ENCODE results near the gene TBK1. TPM values are rescaled to one million over a fixed set of nuclear protein-coding genes. Genes with fewer than 3 reads are reported as not detected.

The TBK1 gene
- total RNA-seq, 2 experiments from 2014 or later = 22.7 to 29.5 TPM

GRCh38 chr12:64469455-64470142 lies 17.7 kb downstream of the TBK1 start:
- no peak for DNase-seq (ENCODE audit: low spot score)
- intact Hi-C loops (cut with micrococcal nuclease; ENCODE audit: unreplicated experiment) = no loop called here

GRCh38 chr12:64470495-64470894 lies 18.6 kb downstream of the TBK1 start:
- no peak overlapping the region for H3K4me3 ChIP-seq (ENCODE audit: low read depth, low read length, poor library complexity, severe bottlenecking)
- peaks cover 95% of the 10 kb centered on the region for H3K36me3 ChIP-seq (ENCODE audit: insufficient read depth, low read length)
- no peak for DNase-seq (ENCODE audit: low spot score)
- ChIA-PET CTCF (ENCODE audit: unreplicated experiment) (no interaction called here), POLR2A (interaction anchor here (1.0 to 2.0 kb wide), 2 partner anchors 11 to 13 kb away, joined by 4 to 8 read pairs; no protein-coding TSS in a partner anchor)
- no peak overlapping the region for H3K27ac ChIP-seq (ENCODE audit: low read depth, low read length, poor library complexity, severe bottlenecking)
- no peaks in the 10 kb centered on the region for H3K4me1 ChIP-seq (ENCODE audit: insufficient read depth, low read length, poor library complexity, severe bottlenecking)
- H4K20me1 ChIP-seq (ENCODE audit: insufficient read depth, low read length) = no peaks in the 10 kb centered on the region
- peaks cover 2% of the 10 kb centered on the region; the same call in 1 of the 2 replicates for H3K79me2 ChIP-seq (ENCODE audit: insufficient read depth, low read depth, low read length)
- no TSS peak for BruUV-seq (replicated peaks)
- H2AFZ ChIP-seq (ENCODE audit: low read length) = no peak overlapping the region
- intact Hi-C loops (cut with micrococcal nuclease; ENCODE audit: unreplicated experiment) = no loop called here
- no peaks in the 10 kb centered on the region for H3K9me2 ChIP-seq (ENCODE audit: insufficient read depth, low read length)
- no peak overlapping the region for H3K4me2 ChIP-seq (ENCODE audit: low read length)
- TF ChIP-seq CTCF (conservative IDR thresholded peaks at IDR 0.05; ENCODE audit: low read length) (no peak), EZH2phosphoT487 (IDR thresholded peaks at IDR 0.05; ENCODE audit: borderline replicate concordance, low read depth, low read length) (no peak)
- H3K9me3 ChIP-seq (ENCODE audit: low read length) = peaks cover 3% of the 10 kb centered on the region; the same call in 1 of the 2 replicates

More at GRCh38 chr12:64469455-64470142, 17.7 kb downstream of the TBK1 start:
- no peak overlapping the region for H3K4me2 ChIP-seq (ENCODE audit: low read length)
- H3K27ac ChIP-seq (ENCODE audit: low read depth, low read length, poor library complexity, severe bottlenecking) = no peak overlapping the region
- no peak overlapping the region for H3K4me3 ChIP-seq (ENCODE audit: low read depth, low read length, poor library complexity, severe bottlenecking)
- H3K36me3 ChIP-seq (ENCODE audit: insufficient read depth, low read length) = peaks cover 95% of the 10 kb centered on the region
- POLR2A ChIA-PET = interaction anchor here (0.5 to 2.0 kb wide), 5 partner anchors 12 to 530 kb away, joined by 3 to 8 read pairs (median 4); no protein-coding TSS in a partner anchor
- H2AFZ ChIP-seq (ENCODE audit: low read length) = no peak overlapping the region
- no peaks in the 10 kb centered on the region for H3K9me3 ChIP-seq (ENCODE audit: low read length)
- H3K9me2 ChIP-seq (ENCODE audit: insufficient read depth, low read length) = no peaks in the 10 kb centered on the region
- 0 out of 2 replicates have a peak, but pooled peaks cover 1% of the 10 kb centered on the region for H4K20me1 ChIP-seq (ENCODE audit: insufficient read depth, low read length)
- no peaks in the 10 kb centered on the region for H3K4me1 ChIP-seq (ENCODE audit: insufficient read depth, low read length, poor library complexity, severe bottlenecking)
- peaks cover 5% of the 10 kb centered on the region; the same call in 1 of the 2 replicates for H3K79me2 ChIP-seq (ENCODE audit: insufficient read depth, low read depth, low read length)
- TF ChIP-seq CTCF (conservative IDR thresholded peaks at IDR 0.05; ENCODE audit: low read length) (no peak), EZH2phosphoT487 (IDR thresholded peaks at IDR 0.05; ENCODE audit: borderline replicate concordance, low read depth, low read length) (no peak)
- CTCF ChIA-PET (ENCODE audit: unreplicated experiment) = interaction anchor here (0.5 kb wide), 1 partner anchor 225 kb away, joined by 5 read pairs; no protein-coding TSS in a partner anchor
- BruUV-seq (replicated peaks) = no TSS peak

- intact Hi-C loops (cut with micrococcal nuclease; ENCODE audit: unreplicated experiment) = no loop called here
- no peak for TF ChIP-seq EZH2phosphoT487 (IDR thresholded peaks at IDR 0.05; ENCODE audit: borderline replicate concordance, low read depth, low read length)
- TF ChIP-seq CTCF (conservative IDR thresholded peaks at IDR 0.05; ENCODE audit: low read length) = no peak
- no peak overlapping the region for H3K27ac ChIP-seq (ENCODE audit: low read depth, low read length, poor library complexity, severe bottlenecking)
- H3K9me2 ChIP-seq (ENCODE audit: insufficient read depth, low read length) = no peaks in the 10 kb centered on the region
- peaks cover 98% of the 10 kb centered on the region for H3K36me3 ChIP-seq (ENCODE audit: insufficient read depth, low read length)
- no peak overlapping the region for H2AFZ ChIP-seq (ENCODE audit: low read length)
- H3K9me3 ChIP-seq (ENCODE audit: low read length) = peaks cover 18% of the 10 kb centered on the region
- no peaks in the 10 kb centered on the region for H4K20me1 ChIP-seq (ENCODE audit: insufficient read depth, low read length)
- no peak for DNase-seq (ENCODE audit: low spot score)
- ChIA-PET CTCF (ENCODE audit: unreplicated experiment) (no interaction called here), POLR2A (no interaction called here)
- no peak overlapping the region for H3K4me3 ChIP-seq (ENCODE audit: low read depth, low read length, poor library complexity, severe bottlenecking)
- no peaks in the 10 kb centered on the region for H3K4me1 ChIP-seq (ENCODE audit: insufficient read depth, low read length, poor library complexity, severe bottlenecking)
- no peak overlapping the region for H3K4me2 ChIP-seq (ENCODE audit: low read length)
- H3K79me2 ChIP-seq (ENCODE audit: insufficient read depth, low read depth, low read length) = peaks cover 19% of the 10 kb centered on the region; the same call in 1 of the 2 replicates
- no TSS peak for BruUV-seq (replicated peaks)
Measured at GRCh38 chr12:64473176-64473575, 21.3 kb downstream of the TBK1 start.

Measured in OCI-LY7 (cell line).